HUDEP-2 (cell line): ENCODE measurements around the gene TRIM43.
"Not testable (repeated sequence)": the region's sequence is repeated elsewhere in the genome, so short reads cannot be mapped to it uniquely, and the experiment has no call there.

Source experiments
- DNase-seq, 76 experiments: peaks; one replicate each; lab custom pipeline; 2025; ENCODE audit not compliant: unreplicated experiment in 76 of 76; lab: John Stamatoyannopoulos, UW

Gene TRIM43

DNA sequence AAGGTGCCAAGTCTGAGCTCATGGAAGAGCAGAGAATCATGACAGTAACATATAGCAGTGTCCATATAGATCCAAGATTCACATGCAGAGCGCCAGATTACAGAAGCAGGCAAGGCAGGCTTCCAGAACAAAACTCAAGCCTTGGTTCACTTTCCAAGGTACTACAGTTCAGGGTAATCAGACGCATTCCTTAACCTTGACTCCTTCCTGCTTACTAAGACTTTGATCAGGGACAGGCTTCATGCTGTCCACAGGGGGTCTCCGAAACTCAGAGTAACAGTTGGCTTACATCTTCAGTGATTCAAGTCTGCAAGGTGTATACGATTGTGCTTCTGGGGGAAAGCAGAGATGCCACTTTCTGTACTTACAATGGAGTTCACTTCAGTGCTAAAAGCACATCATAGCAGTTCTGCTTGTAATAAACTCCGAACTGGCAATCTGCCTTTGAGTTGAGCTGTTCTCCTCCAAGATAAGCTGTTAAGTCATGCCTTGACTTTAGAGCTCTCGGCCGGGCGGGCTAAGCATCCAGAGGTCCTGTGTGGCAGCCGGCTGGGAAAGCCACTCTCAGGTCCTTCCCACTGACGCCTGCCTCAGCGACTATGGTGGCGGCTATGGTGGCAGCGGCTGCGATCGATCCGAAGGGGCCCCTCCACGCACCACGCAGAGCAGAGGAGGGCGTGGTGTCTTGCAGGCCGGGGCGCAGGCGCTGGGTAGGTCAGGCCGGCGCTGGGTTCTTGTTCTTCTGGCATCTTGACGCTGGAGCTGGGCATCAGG, 48.9 kb downstream of the TRIM43 start:
- not testable (repeated sequence) for DNase-seq

DNA sequence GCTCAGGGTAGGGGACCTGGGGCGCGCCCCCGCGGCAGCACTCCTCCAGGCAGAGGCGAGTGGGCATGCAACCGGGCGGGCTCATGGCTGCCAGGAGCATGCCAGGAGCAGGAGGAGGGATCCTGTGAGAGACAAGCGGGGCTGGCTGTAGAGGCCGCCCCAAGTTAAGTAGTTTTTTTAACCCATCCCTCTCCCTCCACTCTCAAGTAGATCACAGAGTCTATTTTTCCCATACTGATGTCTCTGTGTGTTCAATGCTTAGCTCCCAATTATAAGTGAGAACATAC, 49.4 kb downstream of the TRIM43 start:
- not testable (repeated sequence) for DNase-seq

DNA sequence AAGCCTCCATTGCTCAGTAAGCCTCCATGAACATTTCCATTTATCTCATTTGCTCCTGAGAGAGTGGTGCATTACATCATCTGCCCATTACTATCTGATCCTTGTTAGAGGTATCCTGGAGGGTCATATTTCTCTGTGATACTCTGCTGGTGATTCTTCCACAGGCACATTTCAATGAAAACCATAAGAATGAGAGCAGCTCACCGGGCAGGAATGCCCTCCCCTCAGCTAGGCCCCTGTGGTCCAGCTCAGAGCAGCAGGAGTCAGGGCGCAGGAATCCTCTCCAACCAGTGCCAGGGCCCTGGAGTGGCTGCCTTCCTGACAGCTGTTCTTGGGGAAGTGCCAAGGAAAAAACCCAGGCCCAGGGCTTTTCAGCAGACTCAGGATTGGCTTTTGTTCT, 50.0 kb downstream of the TRIM43 start:
- not testable (repeated sequence) for DNase-seq

DNA sequence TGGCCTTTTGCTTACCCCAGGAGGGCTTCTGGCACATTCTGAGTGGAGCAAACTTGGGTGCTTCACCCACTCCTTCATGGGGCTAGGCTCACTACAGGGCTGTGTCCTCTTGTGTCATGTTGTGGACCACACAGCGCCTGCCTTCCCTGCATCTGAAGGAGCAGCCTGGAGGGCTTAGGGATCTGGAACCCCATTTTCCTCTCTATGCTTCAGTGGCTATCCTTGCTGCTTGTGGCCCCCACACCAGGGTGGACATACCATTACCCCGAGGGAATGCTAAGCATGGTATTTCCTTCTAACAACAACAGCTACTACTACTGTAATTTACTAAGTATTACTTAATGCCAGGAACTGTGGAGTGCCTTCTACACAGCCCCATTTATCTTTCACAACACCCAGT, 50.6 kb downstream of the TRIM43 start:
- DNase-seq = not testable (repeated sequence)

DNA sequence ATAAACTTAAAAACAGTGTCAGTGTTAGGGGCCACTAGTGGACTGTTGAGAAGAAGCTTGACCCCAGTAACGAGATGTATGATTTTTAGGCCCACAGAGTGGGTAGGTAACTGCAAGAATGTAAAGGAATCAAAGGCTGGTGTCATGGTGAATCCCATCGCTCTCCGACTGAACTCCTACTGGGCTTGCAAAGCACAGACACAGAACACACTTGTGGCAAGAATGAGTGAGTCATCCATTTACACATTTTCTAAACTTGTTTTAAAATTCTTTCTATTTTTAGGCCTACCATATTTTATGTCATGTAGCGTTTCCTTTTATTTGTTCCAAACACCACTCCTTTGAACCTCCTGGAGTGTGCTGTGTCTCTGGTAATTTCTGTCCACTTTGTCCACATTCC, 51.1 kb downstream of the TRIM43 start:
- not testable (repeated sequence) for DNase-seq

DNA sequence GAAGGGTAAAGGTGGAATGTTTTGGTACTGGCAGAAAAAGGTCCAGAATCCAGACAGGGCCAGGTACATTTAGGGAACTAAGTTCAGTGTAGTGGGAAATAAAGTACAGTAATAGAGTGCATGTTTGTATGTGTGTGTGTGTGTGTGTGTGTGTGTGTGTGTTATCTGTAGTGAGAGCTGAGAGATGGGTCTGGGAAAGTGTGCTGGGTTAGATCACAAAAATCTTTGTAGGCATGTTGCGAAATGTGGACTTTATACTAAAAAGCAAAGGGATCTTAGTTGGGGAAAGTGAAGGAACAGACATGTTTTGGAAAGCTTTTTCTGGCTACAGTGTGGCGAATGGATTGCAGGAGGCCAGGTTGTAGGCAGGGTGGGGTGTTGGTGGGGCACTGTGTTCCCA, 53.5 kb downstream of the TRIM43 start:
- not testable (repeated sequence) for DNase-seq

DNA sequence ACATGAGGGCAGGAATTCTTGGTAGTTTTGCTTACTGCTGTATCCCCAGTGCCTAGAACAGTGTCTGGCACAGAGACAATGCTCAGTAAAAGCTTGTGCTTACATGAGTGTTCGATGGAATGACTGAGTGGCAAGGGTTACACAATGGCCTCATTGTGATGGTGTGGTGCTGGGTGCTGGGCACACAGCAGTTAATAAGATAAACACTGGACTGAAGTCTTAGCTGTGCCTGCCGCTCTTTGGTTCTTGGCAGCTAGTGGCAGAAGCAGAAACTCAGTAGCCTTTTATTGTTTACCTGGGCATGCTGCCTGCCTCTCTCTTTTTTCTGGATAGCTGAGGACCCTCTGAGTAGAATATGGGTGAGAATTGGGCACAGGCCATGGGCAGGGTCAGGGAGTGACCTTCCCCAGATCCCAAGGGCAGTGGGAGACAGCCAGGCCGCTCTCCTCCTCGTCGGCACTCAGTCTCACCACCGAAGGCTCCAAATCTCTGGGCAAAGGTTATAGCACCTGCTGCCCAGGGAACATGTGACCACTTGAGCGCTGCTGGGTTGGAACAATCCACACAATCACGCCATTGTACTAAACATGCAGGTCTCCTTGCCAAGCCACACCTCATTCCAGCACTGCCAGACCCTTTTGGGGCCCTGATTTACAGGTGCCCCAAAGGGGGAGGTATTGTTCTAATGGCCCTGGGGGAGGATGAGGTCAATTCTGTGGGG, 54.6 kb downstream of the TRIM43 start:
- not testable (repeated sequence) for DNase-seq

DNA sequence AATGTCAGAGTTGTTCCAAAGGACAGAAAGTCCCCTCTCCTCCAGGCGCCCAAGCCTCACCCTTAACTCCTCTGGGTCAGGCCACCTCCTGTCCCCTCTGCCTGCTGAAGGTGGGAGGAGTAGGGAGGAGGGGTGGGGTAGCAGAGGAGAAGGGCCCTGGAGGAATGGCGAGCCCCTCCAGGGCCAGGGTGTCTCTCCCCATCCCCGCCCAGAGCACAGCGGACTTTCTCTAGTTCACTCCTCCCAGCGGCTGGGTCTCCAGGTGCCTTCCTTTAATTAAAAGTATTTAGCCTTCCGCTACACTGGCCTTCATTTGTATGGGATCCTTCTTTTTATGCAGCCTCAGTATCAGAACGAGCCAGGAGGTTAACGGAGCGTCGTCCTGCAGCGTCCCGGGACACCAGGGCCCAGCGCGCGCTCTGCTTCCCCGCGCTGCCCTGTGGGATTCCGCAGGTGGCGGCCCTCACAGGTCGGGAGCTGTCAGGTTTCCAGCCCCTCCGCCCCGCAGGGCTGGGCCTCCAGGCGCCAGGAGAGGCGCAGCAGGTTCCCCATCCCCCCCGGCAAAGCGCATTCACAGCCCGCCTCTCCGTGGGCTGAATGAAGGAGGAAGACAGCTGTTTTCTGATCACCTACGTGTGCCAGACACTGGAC, 57.2 kb downstream of the TRIM43 start:
- DNase-seq = not testable (repeated sequence)
